Motor neuron (in vitro differentiated cells): ENCODE measurements around the gene STX2. TPM values are rescaled to one million over a fixed set of nuclear protein-coding genes. Genes with fewer than 3 reads are reported as not detected.
"Not testable (repeated sequence)": the region's sequence is repeated elsewhere in the genome, so short reads cannot be mapped to it uniquely, and the experiment has no call there.

ENCODE experiments used
- ATAC-seq, 8 experiments: fragments of 200-7000 bp; cut with Tn5 transposase; replicated peaks in 6 of 8; 2 replicates each; pipeline ENCODE4 v1.8.0; 2021; ENCODE audit warnings: mild to moderate bottlenecking in 8 of 8, moderate library complexity in 8 of 8
- H3K27ac ChIP-seq, 2 donors: fragments of 250-450 bp; sonication (Bioruptor Pico); 2 replicates each; pipeline ENCODE4 v1.9.0; 2021; ENCODE audit warnings: antibody characterized with exemption in 2 of 2, mild to moderate bottlenecking in 2 of 2, moderate library complexity in 1 of 2
- H3K4me1 ChIP-seq, 2 donors: fragments of 250-450 bp; sonication (Bioruptor Pico); replicated peaks in 1 of 2; 2 replicates each; pipeline ENCODE4 v1.6.1; 2021; ENCODE audit warnings: antibody characterized with exemption in 2 of 2, mild to moderate bottlenecking in 2 of 2, moderate library complexity in 1 of 2
- H3K4me3 ChIP-seq, 5 donors: fragments of 250-450 bp; sonication (Bioruptor Pico); 2 replicates each; pipeline ENCODE4 v1.9.0; 2021; ENCODE audit warnings: antibody characterized with exemption in 5 of 5, mild to moderate bottlenecking in 5 of 5, moderate library complexity in 4 of 5
- WGBS, 10 experiments: fragments of 450-650 bp; shearing (Covaris generic); methylation state at CpG; one replicate each; pipeline ENCODE4 v1.0.0; 2022; 5-methylcytosine and 5-hydroxymethylcytosine counted together
- in situ Hi-C, 9 experiments: fragments of 400-800 bp; cut with MboI; loops; one replicate each; pipeline ENCODE4 v1.15.0; 2021; ENCODE audit warnings: low sequenced_read_pairs in 9 of 9, low pct_unique_long_range_greater_than_20kb in 2 of 9; ENCODE audit not compliant: unreplicated experiment in 9 of 9
- total RNA-seq, 8 experiments: library from RNA; unstranded; fragments of 300-600 nt; gene quantifications; 2 replicates each; pipeline versions ENCODE4 v1.2.3 to v1.2.4, GENCODE V29; 2022

Gene STX2
- total RNA-seq, 8 experiments from 2014 or later: 12.7 to 25.5 (median 19.2) TPM

- ATAC-seq: no peak
- H3K4me3 ChIP-seq: no peak overlapping the region
- H3K27ac ChIP-seq: no peak overlapping the region
- 80 to 100% (median 96%) methylated on average over 2 to 5 of the region's 5 CpGs; no CpG with 5 or more reads in 1 of the 10 experiments for WGBS, 10 experiments
- in situ Hi-C loops: no loop called here
- H3K4me1 ChIP-seq: peaks cover 10 to 21% of the 10 kb centered on the region in 2 donors
These were observed 36.1 kb upstream of the STX2 start for GRCh38 chr12:130875193-130875592.

- in situ Hi-C loops: no loop called here
- no peak overlapping the region for H3K4me3 ChIP-seq
- ATAC-seq: no peak
- H3K4me1 ChIP-seq: peaks cover 10 to 21% of the 10 kb centered on the region in 2 donors
- no peak overlapping the region for H3K27ac ChIP-seq
- WGBS, 10 experiments: 80 to 100% (median 94%) methylated on average over 1 to 10 of the region's 10 CpGs
These were observed 35.6 kb upstream of the STX2 start for GRCh38 chr12:130874696-130875095.

GRCh38 chr12:130873825-130874224 lies 34.8 kb upstream of the STX2 start:
- 73 to 100% (median 92%) methylated on average over 1 to 4 of the region's 4 CpGs; no CpG with 5 or more reads in 2 of the 10 experiments for WGBS, 10 experiments
- no peak for ATAC-seq
- Histone ChIP-seq H3K4me3 (peak overlapping the region in 1 of 5 donors; percentile 72), H3K4me1 (peaks cover 10 to 21% of the 10 kb centered on the region in 2 donors), H3K27ac (no peak overlapping the region)
- in situ Hi-C loops: no loop called here

- in situ Hi-C loops: no loop called here
- ATAC-seq: no peak
- H3K4me1 ChIP-seq: peaks cover 10 to 21% of the 10 kb centered on the region in 2 donors
- 0 to 80% (median 28%) methylated on average over 1 to 4 of the region's 4 CpGs; no CpG with 5 or more reads in 2 of the 10 experiments for WGBS, 10 experiments
- peak overlapping the region; percentile 72 to 86 (median 76) for H3K4me3 ChIP-seq
- H3K27ac ChIP-seq: no peak overlapping the region
These were observed 34.2 kb upstream of the STX2 start for GRCh38 chr12:130873106-130873795.

GRCh38 chr12:130872179-130873096 lies 33.4 kb upstream of the STX2 start:
- in situ Hi-C loops: no loop called here
- Histone ChIP-seq H3K4me1 (peaks cover 10 to 21% of the 10 kb centered on the region in 2 donors), H3K4me3 (peak overlapping the region; percentile 72 to 86 (median 76)), H3K27ac (peak overlapping the region; percentile 93 to 95)
- peak; percentile 10 to 63 (median 35) for ATAC-seq
- WGBS, 10 experiments: 0 to 5% (median 0%) methylated on average over 1 to 9 of the region's 79 CpGs; no CpG with 5 or more reads in 1 of the 10 experiments

GRCh38 chr12:130871286-130872178 lies 32.5 kb upstream of the STX2 start, which contains the start of gene RAN:
Gene RAN, plus strand, starts transcription at chr12:130872066. Its CDS starts 528 bp downstream, at chr12:130872594.
- peak; percentile 70 to 88 (median 85) for ATAC-seq
- Histone ChIP-seq H3K4me1 (peaks cover 10 to 21% of the 10 kb centered on the region in 2 donors), H3K4me3 (peak within 1 kb of the TSS; percentile 72 to 86 (median 76)), H3K27ac (peak within 1 kb of the TSS; percentile 93 to 95)
- in situ Hi-C loops: no loop called here
- 0 to 80% (median 6%) methylated on average over 1 to 13 of the region's 118 CpGs; no CpG with 5 or more reads in 4 of the 10 experiments for WGBS, 10 experiments

GRCh38 chr12:130870442-130871285 lies 31.6 kb upstream of the STX2 start:
- in situ Hi-C loops: no loop called here
- H3K4me1 ChIP-seq: peaks cover 10 to 21% of the 10 kb centered on the region in 2 donors
- WGBS, 10 experiments: 29 to 95% (median 67%) methylated on average over 1 to 20 of the region's 31 CpGs
- peak overlapping the region; percentile 87 to 90 for H3K27ac ChIP-seq
- peak; percentile 5 to 65 (median 16) for ATAC-seq
- peak overlapping the region in 2 of 5 donors; percentile 72 to 86 for H3K4me3 ChIP-seq

GRCh38 chr12:130868412-130868811 lies 29.4 kb upstream of the STX2 start:
- ATAC-seq: no peak
- 72 to 96% (median 86%) methylated on average over 2 to 4 of the region's 4 CpGs; no CpG with 5 or more reads in 3 of the 10 experiments for WGBS, 10 experiments
- in situ Hi-C loops: no loop called here
- H3K27ac ChIP-seq: no peak overlapping the region
- no peak overlapping the region for H3K4me3 ChIP-seq
- H3K4me1 ChIP-seq: peaks cover 8 to 13% of the 10 kb centered on the region in 2 donors

- ATAC-seq: no peak
- no peak overlapping the region for H3K4me3 ChIP-seq
- no peak overlapping the region for H3K27ac ChIP-seq
- H3K4me1 ChIP-seq: no peaks in the 10 kb centered on the region
- WGBS, 10 experiments: 46 to 88% (median 69%) methylated on average over 2 to 5 of the region's 5 CpGs; no CpG with 5 or more reads in 1 of the 10 experiments
- in situ Hi-C loops: no loop called here
These were observed 24.2 kb upstream of the STX2 start for GRCh38 chr12:130863298-130863697.

GRCh38 chr12:130862771-130863170 lies 23.7 kb upstream of the STX2 start:
- H3K4me1 ChIP-seq, ATAC-seq, H3K4me3 ChIP-seq, in situ Hi-C loops, H3K27ac ChIP-seq: not testable (repeated sequence)
- WGBS, 10 experiments: 85 to 100% (median 97%) methylated on average over 1 to 6 of the region's 8 CpGs; no CpG with 5 or more reads in 4 of the 10 experiments

- in situ Hi-C loops: no loop called here
- Histone ChIP-seq H3K4me3 (no peak overlapping the region), H3K4me1 (no peaks in the 10 kb centered on the region), H3K27ac (no peak overlapping the region)
- 0 to 100% (median 72%) methylated on average over 1 to 3 of the region's 4 CpGs; no CpG with 5 or more reads in 3 of the 10 experiments for WGBS, 10 experiments
- ATAC-seq: no peak
These were observed 23.1 kb upstream of the STX2 start for GRCh38 chr12:130862161-130862560.
